Pulmonary artery endothelial cell (primary cell): ENCODE results near the gene PAH. TPM values are rescaled to one million over a fixed set of nuclear protein-coding genes. Genes with fewer than 3 reads are reported as not detected.

Experiments used
- DNase-seq: peaks from one replicate; pipeline ENCODE4 v3.0.0-alpha.2; 2011; ENCODE audit warnings: low read depth, low spot score
- total RNA-seq: library from RNA; depleted of rRNA; stranded (reverse); fragments of >200 nt; gene quantifications from 2 replicates; pipeline ENCODE4 v1.2.3, GENCODE V29; 2014

Gene PAH
- not detected in 2 replicates for total RNA-seq

DNA sequence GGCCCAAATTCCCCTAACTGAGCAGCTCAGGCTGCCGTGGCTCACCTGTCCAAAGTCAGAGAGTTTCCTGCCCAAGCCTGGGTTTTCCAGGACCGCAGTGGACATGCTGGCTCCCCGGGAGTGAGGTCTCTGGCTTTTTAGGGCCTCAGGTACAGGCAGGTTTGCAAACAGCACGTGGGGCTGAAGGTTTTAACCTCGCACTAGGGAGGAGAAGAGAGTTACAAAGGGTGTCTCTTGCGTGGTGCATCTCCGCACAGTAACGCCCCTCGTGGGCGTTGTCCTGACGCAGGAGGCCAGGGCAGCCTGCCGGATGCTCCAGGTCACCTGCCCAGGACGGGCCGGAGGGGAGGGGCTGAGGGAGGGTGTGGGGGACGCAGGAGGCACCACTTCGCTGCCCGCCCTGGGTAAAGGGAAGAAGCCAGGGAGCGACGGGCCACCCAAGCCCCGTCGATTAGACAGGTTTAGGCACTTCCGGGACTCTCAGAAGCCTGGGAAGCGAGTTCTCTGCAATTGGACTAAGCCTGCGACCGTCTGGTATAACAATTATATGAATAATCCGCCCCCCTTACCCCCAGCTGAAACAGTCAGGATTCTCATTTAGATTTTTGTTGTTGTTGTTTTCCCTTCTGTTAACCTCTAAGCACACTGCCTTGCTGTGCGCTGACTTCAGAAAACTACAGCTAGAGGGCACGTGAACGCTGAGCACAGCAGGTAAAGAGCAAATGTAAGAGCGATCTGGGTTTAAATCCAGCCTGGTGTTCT, at the start of gene PAH:
Gene PAH, minus strand, starts transcription at position 219 of the 762 bp plus-strand sequence. Its CDS starts 114 bp downstream, at position 105.
- DNase-seq, result no peak

DNA sequence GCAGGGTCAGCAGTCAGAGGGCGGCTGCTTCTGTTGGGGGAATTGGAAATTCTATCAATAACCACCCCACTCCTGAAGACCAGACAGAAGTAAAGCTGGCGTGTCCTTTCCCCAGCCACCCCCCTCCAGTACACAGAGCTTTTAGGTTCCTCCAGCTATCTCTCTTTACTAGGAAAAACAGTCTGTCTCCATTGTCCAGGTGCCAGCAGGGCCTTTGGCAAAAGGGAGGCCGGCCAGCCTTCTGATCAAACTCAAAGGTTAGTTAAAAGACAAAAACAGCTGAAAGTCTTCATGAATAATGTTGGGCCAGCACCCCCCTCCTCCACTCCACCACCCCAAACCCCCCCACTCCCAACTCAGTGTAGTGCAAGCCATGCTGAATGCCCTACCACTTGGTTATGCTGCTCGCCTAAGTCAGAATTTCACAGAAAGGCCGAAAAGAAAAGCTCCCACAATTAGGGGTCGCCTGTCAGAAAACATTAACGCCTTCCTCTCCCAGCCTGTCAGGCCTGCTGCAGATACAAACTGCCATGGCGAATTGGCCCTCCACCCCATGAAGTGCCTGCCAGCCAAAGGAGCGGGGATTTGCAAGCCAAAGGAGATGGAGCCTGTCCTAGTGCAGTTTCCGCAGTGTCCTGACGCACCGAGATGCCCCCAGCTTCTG, 49.3 kb upstream of the PAH start:
- no peak for DNase-seq

DNA sequence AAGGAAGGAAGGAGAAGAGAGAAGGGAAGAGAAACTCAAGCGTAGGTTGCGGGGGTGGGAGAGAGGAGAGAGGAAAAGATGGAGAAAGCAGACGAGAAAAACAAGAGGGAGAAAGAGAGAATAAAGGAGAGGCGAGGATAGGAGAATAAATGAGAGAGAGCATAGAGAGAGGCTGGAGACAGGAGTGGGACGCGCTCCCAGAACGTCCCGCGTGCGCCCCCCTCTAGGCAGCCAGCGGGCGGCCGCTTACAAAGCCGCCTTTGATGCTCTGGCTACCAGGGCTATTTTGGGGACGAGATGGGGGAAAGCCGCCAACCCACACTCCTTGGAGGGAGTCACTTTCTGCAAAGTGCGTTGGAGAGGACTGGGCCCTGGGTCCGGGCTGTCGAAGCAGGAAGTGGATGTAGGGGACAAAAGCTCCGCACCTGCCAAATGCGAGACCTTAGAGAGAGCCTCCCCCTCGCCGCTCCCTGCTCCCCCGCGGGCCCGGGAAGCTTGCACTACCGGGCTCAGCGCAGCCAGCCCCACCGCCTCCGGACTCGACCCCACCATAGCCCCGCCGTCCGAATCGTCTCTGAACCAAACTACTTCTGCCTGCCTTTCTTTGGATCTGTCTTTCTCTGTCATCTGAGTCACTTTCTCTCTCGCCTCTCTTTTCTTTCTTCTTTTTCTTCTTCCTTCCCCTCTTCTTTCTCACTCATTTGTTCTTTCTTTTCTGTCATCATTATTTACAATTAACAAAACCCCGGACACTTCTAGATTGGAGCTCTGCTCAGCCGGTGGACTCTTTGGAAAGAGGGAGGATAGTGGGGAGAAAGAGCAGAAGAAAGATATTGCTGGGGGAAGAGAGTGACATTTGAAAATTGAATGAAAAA, 48.5 kb upstream of the PAH start:
- DNase-seq, result no peak

DNA sequence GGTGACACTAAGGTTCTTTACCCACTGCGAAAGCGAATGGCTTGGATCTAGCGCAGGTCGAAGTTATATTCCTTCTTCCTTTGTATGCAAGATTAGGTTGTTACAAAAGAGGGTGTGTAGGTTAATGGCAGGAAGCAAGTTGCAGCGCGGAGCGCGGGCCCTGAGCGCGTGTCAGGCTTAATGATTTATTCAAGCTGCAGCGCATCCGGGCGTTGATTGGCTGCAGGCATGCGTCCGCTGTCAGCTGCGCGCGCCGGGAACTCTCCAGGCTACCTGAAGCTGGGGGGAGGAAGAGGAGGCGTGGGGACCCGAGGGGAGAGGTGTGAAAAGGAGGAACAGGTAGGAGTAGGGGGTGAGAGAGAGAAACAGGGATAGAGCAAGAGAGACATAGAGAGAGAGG, 47.8 kb upstream of the PAH start:
- no peak for DNase-seq

DNA sequence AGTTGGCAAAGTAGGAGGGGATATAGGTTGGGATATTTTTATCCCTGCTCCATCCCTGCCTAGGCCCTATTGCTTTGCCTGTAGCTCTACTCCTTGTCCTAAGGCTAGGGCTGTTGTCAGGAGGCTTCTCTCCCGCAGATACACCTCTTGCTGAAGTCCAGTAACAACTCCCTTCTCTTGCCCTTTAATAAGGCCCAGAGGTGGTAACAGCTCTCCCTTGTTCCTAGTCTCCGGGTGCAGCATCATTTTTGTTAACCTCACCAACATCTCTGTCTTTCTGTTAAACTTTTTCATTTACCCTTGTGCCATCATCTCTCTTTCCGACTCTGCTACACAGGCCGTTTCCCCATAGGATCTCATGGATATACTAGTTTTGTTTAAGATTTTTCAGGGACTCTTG, 46.8 kb upstream of the PAH start:
- no peak for DNase-seq

DNA sequence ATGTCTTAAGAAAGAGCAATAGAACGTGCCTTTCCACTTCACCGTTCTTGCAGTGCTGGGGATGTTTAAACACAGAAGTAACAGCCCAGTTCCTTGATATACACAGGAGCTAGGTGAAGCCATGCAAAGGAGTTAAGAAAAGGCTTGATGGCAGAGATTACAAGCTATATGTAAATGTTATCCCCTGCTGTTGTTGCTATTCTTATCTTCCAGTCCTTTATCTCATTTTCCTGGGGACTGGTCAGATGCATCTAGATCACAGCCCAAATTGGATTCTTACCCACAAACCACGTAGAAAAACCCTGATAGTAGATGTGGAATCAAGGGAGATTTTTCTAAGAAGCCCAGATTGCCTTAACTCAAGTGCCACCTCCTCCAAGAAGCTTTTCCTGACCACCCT, 45.9 kb upstream of the PAH start:
- DNase-seq, result no peak

DNA sequence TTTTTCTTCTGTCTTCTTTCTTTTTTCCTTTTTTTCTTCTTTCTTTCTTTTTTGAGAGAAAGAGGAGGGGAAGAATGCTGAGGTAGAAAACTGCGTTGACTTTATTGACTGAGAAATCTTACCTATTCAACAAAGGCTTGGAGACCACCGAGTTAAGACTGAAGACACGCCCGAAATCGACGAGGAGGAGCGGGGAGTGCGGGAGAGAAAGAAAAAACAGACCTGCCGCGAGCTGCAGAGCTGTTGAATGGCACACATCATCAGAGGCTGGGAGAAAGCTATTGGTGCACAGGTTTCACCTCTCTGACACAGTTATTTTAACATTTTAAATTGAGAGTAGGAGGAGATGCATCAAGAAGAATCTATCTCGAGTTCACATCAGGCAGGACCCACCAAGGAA, 45.5 kb upstream of the PAH start:
- DNase-seq, result no peak

DNA sequence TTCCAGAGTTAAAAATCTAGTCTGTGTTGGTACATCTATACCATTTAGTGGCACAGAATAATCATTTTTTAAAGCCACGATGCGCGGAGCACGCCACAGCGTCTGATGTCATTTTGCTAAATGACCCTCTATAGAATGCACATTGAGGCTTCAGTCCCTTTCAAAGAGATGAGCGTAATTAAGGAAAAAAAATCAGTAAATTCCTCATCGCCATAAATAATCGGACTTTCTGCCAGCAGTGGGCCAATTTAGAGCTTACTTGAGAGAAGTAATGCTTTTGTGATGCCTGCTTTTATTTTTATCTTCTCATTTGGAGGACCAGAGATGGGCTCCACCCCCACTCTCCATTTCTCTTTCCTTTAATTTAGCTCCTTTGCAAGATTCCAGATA, 44.4 kb upstream of the PAH start:
- no peak for DNase-seq

DNA sequence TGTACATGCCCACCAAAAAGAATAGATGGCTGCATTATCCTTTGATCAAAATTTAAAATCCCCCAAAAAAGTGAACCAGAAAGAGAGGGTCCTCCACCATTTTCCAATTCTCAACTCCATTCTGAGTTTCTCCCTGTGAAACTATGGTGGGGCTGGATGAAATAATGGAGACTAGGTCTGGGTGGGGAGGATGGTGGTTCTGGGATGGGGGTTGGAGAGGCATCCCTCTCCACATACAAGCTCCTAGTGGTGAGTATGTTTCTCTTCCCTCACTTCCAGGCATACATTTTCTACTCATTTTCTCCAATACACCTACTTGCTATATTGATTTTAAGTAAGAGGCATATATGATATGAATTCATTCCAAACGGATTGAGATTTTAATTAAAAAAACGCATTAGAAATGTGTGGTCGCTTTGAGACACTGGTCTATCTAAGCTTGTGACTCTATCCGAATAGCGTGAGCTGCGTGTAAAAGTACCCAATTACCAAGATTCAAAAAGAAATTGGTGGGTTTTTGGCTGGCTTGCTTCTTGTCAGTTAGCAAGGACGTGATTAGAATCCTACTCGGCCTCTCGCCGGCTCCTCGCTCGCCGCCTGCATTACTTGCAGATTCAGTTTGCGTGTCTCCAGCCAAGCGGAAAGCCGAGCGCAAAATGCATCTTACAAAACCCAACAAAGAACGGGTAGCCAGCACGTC, 43.9 kb upstream of the PAH start:
- no peak for DNase-seq

DNA sequence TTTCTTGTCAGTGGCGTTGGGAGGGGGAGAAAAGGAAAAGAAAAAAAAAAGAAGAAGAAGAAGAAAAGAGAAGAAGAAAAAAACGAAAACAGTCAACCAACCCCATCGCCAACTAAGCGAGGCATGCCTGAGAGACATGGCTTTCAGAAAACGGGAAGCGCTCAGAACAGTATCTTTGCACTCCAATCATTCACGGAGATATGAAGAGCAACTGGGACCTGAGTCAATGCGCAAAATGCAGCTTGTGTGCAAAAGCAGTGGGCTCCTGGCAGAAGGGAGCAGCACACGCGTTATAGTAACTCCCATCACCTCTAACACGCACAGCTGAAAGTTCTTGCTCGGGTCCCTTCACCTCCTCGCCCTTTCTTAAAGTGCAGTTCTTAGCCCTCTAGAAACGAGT, 42.3 kb upstream of the PAH start:
- DNase-seq, result no peak

DNA sequence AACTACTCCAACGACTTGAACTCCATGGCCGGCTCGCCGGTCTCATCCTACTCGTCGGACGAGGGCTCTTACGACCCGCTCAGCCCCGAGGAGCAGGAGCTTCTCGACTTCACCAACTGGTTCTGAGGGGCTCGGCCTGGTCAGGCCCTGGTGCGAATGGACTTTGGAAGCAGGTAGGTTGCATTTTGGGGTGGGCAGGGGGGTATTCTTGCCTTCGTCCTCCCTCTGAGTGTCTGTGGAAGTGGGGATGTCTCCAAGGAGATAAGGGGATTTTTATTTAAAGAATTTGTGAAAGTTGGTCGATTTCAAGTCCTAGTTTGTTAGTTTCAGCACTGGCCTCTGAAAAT, 41.8 kb upstream of the PAH start:
- DNase-seq, result no peak

DNA sequence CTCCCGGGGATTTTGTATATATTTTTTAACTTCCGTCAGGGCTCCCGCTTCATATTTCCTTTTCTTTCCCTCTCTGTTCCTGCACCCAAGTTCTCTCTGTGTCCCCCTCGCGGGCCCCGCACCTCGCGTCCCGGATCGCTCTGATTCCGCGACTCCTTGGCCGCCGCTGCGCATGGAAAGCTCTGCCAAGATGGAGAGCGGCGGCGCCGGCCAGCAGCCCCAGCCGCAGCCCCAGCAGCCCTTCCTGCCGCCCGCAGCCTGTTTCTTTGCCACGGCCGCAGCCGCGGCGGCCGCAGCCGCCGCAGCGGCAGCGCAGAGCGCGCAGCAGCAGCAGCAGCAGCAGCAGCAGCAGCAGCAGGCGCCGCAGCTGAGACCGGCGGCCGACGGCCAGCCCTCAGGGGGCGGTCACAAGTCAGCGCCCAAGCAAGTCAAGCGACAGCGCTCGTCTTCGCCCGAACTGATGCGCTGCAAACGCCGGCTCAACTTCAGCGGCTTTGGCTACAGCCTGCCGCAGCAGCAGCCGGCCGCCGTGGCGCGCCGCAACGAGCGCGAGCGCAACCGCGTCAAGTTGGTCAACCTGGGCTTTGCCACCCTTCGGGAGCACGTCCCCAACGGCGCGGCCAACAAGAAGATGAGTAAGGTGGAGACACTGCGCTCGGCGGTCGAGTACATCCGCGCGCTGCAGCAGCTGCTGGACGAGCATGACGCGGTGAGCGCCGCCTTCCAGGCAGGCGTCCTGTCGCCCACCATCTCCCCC, 41.2 kb upstream of the PAH start:
- DNase-seq, result no peak

DNA sequence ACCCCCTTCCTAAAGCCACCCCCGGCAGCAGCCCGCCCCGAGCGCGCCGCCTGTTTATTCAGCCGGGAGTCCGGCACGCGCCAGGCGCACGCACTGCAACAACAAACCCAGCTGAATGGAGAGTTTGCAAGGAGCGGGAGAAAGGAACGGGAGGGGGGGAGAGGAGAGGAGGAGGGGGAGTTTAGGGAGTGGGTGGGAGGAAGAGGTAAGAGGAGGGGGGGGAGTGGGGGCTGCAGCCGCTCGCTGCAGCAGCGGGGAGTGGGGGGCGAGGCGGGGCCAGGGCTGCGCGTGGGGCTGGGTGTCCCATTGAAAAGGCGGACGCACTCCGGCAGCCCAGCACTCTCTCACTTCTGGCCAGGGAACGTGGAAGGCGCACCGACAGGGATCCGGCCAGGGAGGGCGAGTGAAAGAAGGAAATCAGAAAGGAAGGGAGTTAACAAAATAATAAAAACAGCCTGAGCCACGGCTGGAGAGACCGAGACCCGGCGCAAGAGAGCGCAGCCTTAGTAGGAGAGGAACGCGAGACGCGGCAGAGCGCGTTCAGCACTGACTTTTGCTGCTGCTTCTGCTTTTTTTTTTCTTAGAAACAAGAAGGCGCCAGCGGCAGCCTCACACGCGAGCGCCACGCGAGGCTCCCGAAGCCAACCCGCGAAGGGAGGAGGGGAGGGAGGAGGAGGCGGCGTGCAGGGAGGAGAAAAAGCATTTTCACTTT, 40.5 kb upstream of the PAH start, which contains the start of gene ASCL1:
Gene ASCL1, plus strand, starts transcription at position 336 of the 712 bp plus-strand sequence. CDS start 571 bp downstream, outside the sequence.
- no peak for DNase-seq

DNA sequence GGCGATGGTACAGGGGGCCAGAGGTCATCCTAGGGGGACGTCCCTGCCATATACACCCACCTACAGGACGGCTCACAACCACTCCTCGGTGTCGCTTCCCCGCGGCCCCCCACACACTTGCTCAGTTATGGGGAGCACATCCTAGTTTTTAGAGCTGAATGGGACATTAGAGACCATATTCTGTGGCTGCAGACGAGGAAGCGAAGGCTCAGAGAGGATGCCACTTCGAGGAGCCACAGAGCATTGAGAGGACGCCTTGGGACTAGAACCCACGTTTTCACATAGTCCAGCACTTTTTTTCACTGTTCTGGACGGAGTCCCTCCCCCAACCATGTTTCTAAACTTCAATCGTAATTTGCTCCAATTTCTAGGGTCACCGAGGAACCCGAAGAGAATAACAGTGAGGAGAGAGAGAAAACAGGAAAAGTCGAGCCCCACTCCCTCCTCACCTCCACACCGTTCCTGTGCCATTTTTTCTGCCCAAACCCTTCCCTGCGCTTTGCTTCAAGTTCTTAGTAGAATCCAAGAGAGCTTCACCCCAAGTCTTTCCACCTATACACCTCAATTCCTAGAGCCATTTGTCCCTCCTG, 39.8 kb upstream of the PAH start:
- DNase-seq, result no peak

DNA sequence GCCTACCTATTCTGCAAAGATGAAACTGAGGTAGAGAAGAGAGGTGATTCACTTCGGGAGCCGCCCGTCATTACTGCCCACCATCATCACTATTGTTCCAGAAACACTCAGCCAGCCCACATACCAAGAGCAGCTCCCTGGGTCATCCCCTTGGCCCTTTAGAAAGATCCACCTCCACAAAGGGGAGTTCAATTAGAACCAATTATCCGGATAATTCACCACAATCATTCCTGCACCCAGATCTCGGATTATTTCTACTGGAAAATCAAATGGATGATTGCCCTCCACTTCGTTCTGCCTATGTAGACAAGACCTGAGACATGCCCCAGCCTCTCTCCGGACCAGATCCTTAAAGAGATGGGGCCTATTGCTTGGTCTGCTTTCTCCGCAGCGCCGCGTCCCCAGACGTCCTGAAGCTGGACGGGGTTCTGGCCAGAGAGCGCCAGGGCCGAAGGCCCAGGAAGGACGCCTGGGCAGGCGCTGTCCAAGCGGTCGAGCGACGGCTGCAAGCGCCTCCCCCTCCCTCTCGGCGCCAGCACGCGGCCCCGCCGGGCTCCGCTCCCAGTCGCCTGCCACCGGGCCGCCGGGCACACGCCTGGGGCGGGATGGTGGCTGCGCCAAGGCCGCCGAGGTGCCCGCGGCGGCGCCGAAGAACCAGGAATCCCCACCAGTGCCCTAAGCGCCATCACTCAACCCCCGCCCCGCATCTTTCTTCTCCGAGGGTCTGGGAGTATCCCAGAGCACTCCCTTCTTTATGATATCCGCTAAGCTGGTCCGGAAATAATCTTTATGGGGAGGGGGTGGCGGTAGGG, 39.1 kb upstream of the PAH start:
- no peak for DNase-seq

DNA sequence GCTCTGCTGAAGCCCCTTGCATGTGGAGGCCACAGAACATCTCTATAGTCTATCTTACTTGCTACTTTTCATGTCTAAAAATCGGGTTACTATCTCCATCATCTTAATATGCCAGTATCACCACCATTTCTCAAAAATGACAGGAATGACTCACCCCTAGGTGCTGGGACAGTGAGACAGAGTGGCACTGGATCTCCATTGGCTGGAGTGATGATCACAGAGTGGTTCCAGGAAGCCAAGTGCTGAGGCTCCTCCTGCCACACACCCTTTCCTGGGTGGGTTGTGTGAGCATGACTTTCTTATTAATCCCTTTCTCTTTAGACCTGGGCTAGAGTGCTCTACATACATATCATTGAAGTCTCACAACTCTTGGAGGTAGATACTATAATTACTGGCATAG, 37.1 kb upstream of the PAH start:
- no peak for DNase-seq

DNA sequence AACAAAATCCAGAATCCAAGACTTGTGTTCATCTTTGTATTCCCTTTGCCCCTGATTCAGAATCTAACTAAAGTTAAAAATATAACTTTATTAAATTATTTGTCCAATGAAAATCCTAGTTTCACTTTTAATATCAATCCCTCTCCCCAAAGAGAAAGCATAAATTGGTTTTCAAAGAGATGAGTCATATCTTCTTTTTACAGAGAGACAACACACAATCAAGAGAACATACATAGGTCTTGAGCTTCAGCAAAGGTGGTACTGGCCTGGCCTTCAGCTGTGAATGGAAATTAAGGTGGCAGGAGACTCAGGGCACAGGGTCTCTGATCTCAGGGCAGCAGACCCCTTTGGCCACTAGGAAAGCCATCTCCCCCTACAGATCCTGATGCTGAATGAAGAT, 36.2 kb upstream of the PAH start:
- DNase-seq, result no peak

DNA sequence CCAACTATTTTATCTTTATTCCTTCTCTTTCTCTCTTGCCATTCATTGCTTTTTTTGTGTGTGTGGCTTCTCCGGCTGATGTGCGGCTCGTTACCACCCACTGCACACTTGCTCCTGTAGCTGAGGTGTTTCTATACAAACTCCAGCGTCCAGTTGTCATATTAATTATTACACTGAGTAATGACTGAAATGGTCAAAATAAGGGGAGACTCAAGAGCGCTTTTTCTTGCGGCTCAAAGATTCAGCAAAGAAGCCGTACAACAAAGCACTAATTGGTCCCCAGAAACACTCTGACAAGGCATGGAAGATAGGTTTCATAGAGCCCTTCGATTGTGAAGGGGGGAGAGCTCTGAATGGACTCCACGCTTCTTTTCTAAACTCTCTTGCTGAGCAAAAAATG, 34.8 kb upstream of the PAH start:
- no peak for DNase-seq
